ENCODE results near the gene PEPD.

The PEPD gene

GRCh38 chr19:33404506-33405253 is 116.9 kb downstream of the PEPD start:
- no peak for DNase-seq

- DNase-seq, result no peak
Measured at GRCh38 chr19:33403973-33404304, 117.7 kb downstream of the PEPD start.

- no peak for DNase-seq
Measured at GRCh38 chr19:33403221-33403972, 118.2 kb downstream of the PEPD start.

DNA sequence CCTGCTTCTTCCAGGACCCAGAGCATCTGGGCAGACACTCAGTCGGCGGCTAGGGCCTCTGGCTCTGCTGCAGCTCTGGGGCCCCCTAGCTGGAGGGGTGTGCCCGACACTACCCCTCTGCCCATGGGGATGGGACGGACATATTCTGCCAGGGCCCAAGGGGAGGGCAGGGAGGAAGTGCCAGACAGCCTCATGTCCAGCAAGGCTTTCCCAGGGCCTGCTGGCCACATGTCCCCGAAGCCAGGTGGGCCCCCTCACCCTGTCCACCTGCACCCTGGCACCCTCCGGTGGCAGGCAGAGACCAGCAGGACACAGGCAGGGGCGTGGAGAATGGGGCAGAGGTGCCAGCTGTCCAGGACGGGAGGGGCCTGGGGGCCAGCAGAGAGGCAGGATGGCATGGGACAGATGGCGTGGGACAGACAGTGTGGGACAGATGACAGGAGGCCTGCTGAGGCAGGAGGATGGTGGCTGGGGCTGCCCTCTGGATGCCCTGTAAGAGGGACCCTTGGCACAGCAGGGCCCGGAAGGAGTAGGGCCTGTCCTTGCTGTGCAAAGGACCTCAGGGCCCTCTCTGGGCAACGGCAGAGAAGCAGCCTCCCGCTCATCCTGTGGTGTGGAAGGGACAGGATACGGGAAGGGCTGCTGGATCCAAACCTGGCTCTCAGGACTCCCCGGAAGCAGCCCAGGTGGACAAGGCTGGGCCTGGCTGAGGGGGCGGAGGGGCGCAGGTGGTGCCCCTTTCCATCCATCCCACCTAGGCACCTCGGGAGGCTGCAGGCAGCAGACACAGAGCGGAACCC is 119.0 kb downstream of the PEPD start:
- no peak for DNase-seq

GRCh38 chr19:33401683-33402420 is 119.7 kb downstream of the PEPD start:
- no peak for DNase-seq

- no peak for DNase-seq
Measured at GRCh38 chr19:33400856-33401682, 120.5 kb downstream of the PEPD start.

DNA sequence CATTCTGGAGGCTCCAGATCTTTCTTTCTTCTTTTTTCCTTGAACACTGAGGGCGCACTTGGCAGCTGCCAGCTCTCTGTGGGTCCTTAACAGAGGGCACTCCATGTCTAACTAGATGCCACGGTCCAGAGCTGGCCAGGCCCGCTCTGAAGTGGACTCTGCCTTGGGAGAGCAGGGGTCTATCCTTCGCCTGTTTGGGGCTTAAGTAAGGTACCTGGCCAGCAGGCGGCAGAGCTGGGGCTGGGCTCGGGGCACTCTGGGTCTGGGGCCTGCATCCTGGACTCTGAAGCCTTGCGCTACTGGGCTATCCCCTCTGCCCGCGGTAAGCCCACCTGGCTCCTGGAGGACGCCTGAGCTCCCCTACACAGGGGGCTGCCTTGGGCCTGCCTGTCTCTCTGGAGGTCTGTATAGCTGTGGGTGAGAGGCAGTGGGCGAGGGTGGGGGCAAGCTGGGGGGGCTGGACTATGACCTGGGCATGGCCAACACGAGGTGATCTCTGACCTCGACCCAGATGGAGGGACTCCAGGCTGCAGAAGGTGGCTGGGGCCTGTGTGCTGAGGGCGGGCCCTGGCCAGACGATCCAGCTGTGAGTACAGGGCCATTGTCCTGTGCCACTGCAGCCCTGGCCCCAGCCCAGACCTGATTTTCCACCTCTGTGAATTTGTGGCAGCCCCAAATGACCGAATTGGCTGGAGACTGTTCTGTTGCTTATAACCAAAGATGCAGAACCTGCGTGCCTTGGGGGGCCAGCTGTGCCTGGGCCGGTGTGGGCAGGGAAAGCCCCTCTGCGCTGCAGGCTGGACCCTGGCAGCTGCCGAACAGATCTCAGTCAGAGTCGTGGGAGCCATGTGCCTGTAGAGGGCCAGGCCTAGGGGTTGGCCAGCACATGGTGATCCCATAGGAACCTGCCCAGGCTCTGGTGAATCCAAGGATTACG is 121.6 kb downstream of the PEPD start:
- DNase-seq, result no peak

DNA sequence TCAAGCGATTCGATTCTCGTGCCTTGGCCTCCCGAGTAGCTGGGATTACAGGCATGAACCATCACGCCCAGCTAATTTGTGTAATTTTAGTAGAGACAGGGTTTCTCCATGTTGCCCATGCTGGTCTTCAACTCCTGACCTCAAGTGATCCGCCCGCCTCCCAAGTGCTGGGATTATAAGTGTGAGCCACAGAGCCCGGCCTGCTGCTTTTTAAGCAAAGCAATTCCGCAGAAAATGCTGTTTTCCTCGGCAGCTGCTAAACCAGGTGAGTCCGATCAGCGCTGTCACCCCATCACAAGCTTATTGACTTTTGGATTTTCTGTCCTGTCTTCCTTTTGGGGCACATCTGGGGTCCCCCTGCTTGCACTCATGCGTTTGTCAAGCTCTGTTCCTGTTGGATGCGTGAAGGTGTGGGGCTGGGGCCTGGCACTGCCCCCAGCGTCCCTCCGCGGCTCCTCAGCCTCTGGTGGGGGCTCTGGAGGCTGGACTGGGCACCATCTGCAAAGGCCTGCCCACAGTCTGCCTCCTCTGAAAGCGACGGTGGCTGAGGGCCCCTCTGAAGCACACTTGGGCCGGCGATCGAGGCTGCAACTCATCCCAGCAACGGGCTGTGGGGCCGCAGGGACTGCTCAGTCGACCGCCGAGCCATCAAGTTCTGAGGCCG is 122.4 kb downstream of the PEPD start:
- DNase-seq, result no peak

DNA sequence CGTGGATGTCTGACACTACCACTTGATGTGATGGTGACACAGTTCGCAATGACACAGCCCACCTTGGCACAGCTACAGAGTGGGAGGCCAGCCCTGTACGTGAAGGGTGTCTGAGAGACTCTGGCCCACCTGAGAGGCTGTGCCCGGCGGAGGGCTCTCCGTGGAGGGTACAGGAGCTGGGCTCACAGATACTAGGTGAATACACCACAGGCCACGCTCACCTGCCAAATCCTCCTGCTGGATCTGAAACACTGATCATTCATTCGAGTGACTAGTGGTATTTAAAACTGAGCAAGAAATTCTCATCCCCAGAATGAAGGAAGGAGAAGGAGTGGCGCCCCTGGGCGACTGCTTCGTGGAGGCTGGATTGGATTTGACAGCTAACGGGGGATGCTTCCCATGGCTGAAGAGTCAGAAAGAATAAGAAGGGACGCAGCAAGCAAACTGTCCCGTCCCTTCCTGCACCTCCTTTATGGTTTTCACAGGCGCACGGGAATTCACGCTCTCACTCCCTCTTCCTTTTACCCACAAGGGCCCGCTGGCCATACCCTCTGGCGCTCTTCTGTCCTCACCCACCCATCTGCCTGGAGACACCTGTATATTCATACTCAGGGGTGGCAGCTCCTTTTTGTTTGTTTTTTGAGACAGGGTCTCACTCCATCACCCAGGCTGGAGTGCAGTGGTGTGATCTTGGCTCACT is 123.1 kb downstream of the PEPD start:
- DNase-seq, result no peak

DNA sequence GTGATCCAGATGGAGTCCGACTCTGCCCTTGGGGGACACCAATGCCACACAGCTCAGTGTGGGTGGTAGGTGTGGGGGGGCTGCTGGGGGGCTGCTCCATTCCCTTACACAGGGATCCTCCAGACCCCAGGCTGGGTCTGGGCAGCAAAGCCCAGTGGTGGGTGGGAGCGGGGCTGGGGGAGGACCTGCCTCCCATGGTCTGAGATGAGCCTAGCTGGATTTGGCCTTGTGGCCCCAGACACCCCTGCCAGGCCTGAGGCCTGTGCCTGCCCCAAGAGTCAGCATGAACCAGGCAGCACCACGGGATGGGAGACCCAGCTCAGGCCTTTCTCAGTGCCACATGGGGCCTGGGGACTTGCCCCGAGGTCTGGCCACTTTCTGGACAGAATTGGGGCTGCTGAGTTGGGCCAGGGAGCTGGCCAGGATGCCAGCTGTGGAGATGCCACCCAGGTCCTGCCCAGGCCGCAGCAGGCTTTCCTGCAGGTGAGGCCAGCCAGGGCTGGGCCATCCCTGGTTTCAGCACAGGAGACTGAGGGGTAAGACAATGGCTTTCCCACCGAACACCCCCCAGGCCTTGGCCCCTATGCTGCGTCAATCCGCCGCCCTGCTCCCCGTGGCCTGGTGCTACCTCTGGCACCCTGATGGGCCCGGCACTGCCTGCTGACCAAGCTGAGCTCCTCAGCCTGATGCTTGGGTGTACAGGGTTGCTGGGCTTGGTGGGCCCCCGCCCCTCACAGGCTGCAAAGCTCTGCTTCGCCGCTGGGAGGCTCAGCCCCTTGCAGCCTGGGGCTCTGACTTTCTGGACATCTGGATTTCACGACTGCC is 123.8 kb downstream of the PEPD start:
- no peak for DNase-seq

GRCh38 chr19:33396701-33397535 is 124.7 kb downstream of the PEPD start:
- DNase-seq, result no peak

DNA sequence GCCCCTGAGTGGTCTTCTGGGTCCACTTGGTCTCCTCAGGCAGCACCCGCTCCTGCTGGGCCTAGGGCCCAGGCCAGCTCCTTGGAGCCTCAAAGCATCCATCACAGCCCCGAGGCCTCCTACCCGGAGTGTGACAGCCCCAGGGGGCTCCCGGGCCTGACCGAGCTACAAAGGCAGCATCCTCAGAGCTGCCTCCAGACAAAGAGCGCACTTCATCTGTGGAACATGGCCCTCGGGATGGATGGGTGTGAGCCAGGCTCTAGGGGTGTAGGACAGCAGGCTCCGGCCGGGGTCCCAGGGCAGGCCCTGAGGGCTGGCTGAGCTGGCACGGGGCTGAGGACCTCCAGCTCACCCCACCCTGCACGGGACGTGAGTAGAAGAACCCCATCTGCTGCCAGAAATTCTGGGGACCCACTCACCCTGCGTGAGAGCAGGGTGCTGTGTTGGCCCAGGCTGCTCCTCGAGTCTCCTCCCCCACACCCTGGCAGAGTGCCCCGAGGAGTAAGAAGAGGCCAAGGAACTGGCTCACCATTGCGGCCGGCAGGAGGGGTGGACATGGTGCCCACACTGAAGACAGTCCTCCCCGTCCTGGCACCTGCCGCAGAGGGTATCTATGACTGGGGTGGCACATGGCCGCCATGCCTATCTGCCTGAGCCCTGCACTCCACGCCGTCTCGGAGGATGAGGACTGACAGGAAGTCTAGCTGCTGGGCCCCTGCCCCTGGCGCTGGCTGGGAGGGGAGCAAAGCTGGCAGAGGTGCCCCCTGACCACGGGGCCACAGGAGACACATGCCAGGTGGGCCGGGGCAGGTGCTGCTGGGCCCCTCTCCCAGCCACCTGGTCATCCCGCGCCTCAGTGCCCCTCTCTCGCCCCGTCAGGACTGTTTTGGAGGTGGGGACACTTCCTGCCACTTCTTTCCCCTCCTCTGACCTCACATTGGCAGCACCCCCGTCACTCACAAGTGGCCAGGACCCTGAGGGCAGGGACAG is 125.7 kb downstream of the PEPD start:
- DNase-seq, result no peak

DNA sequence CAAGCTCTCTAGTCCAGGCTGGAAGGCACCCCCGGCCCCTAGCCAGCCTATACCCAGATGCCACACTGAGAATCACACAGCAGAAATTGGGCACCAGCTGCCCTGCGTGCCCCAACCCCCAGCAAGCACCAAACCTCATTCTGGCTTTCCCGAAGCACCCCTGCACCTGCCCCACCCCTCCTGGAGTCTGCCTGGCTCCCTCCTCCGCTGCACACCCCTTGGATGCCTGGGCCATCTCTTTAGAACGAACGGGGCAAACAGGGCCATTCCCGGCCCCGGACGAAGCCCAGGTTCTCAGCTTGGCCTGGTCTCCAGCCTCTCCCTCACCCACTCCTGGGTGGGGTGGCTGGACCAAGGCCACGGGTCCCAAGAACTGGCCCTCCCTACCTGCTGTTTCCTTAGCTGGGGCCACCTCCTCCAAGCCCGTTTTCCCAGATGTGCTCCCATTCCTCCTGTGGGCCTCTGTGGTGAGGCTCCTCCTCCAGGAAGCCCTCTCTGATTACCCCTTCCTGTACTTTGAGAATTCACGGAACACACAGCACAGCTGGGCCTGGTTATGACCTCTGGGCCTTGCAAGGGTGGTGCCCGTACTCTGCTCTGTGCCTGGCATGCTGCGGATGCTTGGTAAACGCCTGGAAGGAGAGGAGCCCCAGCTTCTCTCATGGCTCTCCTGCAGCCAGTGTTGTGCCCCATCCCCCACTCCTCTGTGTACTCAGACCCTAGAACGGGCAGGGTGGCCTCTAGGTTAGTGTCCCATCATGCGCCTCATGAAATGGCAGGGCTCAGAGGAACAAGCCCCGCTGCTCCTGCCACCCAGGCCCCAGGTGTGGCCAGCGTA is 126.6 kb downstream of the PEPD start:
- no peak for DNase-seq

DNA sequence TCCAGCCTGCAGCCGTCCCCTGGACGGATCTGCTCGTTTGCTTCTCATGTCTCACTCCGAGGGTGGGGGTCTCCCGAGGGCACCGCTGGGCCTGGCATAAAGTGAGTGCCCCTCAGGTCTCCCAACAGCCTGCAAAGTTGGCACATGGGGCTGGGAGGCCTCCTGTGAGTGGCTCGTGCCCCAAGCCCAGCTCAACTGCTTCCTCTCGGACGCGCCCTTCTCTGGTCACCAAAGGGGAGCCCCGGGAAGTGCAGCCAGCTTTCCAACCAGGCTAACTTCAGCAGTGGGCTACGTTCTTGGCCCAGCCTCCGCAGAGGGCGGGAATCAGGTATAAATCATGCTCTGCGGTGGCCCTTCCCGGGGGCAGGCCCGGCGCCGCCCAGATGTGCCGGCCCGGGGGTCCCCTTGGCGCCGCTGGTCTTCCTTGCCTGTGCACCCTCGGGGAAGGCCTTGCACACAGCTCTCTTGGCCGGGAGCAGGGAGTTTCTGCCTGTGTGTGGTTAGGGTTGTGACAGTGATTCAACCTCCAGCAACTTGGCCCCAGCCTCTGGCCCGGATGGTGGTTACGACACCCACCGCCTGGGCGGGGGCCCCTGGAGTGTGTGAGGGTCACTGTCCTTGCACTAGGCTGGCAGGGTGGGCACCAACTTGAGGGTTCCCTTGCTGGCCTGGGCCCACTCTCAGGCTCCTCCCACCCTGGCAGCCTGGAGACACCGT is 127.4 kb downstream of the PEPD start:
- DNase-seq, result no peak

Measured in stimulated activated CD4-positive, alpha-beta T cell treated with anti-CD3 and anti-CD28 coated beads, Interleukin-4, amount 100 ng/mL, for 24 hours (primary cell).